A673 (cell line): Measurements from ENCODE around the gene EZR. TPM values are rescaled to one million over a fixed set of nuclear protein-coding genes. Genes with fewer than 3 reads are reported as not detected.

Experiments
- BruUV-seq: library from RNA; stranded (reverse); fragments of 400-500 nt; replicated peaks from 2 replicates; lab custom pipeline; 2021; lab: Mats Ljungman, UMichigan
- CTCF ChIA-PET: fragments of 300-600 bp; sonication (Branson Sonifier 250); formaldehyde crosslinking; loops from one replicate; lab custom pipeline; 2022; ENCODE audit warnings: antibody characterized with exemption; lab: Charles Lee
- POLR2A ChIA-PET: fragments of 300-600 bp; sonication (Branson Sonifier 250); formaldehyde crosslinking; loops from one replicate; lab custom pipeline; 2022; ENCODE audit warnings: antibody characterized with exemption; ENCODE audit not compliant: low non-redundant PET; lab: Charles Lee
- DNase-seq: peaks from one replicate; pipeline ENCODE4 v3.0.0-alpha.2; 2015; ENCODE audit warnings: low spot score
- H3K27ac ChIP-seq: fragments of 200-600 bp; sonication (generic); 2 replicates; pipeline ENCODE4 v1.5.1; 2016; ENCODE audit warnings: mixed run types, low read depth, mild to moderate bottlenecking, mixed read lengths, antibody characterized with exemption, low read length; ENCODE audit not compliant: poor library complexity, severe bottlenecking
- H3K27me3 ChIP-seq: fragments of 200-600 bp; sonication (generic); replicated peaks from 2 replicates; pipeline ENCODE4 v1.6.1; 2017; ENCODE audit warnings: mixed run types, low read depth, mild to moderate bottlenecking, mixed read lengths, antibody characterized with exemption, low read length; ENCODE audit not compliant: insufficient read depth, poor library complexity
- H3K36me3 ChIP-seq: fragments of 200-600 bp; sonication (generic); 2 replicates; pipeline ENCODE4 v1.6.1; 2016; ENCODE audit warnings: mixed run types, mild to moderate bottlenecking, mixed read lengths, antibody characterized with exemption, low read length; ENCODE audit not compliant: insufficient read depth, poor library complexity, severe bottlenecking
- H3K4me1 ChIP-seq: fragments of 200-600 bp; sonication (generic); 2 replicates; pipeline ENCODE4 v1.6.1; 2017; ENCODE audit warnings: mixed run types, mild to moderate bottlenecking, mixed read lengths, antibody characterized with exemption, low read length; ENCODE audit not compliant: insufficient read depth, poor library complexity, severe bottlenecking
- H3K4me3 ChIP-seq: fragments of 200-600 bp; sonication (generic); 2 replicates; pipeline ENCODE4 v1.5.1; 2016; ENCODE audit warnings: low read depth, mixed run types, mild to moderate bottlenecking, mixed read lengths, low read length; ENCODE audit not compliant: poor library complexity, severe bottlenecking
- H3K9me3 ChIP-seq: fragments of 200-600 bp; sonication (generic); 2 replicates; pipeline ENCODE4 v1.6.1; 2016; ENCODE audit warnings: mixed run types, low read depth, mild to moderate bottlenecking, mixed read lengths, antibody characterized with exemption, low read length; ENCODE audit not compliant: poor library complexity, severe bottlenecking
- CTCF ChIP-seq: fragments of 300-800, 200-600 bp; sonication (generic); conservative IDR thresholded peaks from 2 replicates; pipeline ENCODE4 v1.5.1; 2017; ENCODE audit warnings: low read depth, mild to moderate bottlenecking, antibody characterized with exemption, low read length, moderate library complexity, mixed read lengths
- EZH2 ChIP-seq: fragments of 200-600 bp; sonication (generic); IDR thresholded peaks from 2 replicates; pipeline ENCODE4 v1.6.1; 2017; ENCODE audit warnings: borderline replicate concordance, low read depth, mild to moderate bottlenecking, mixed read lengths, antibody characterized with exemption, low read length; ENCODE audit not compliant: poor library complexity, severe bottlenecking
- intact Hi-C: fragments of 100-400 bp; cut with micrococcal nuclease; formaldehyde crosslinking; loops from one replicate; pipeline ENCODE4 v1.10.0; 2022; ENCODE audit not compliant: unreplicated experiment
- total RNA-seq: library from RNA; stranded (reverse); gene quantifications from 2 replicates; pipeline ENCODE4 v1.2.3, GENCODE V29; 2021

EZR gene
- total RNA-seq, 1 experiment from 2014 or later, result 144 TPM

- no peaks in the 10 kb centered on the region for H3K9me3 ChIP-seq
- CTCF ChIA-PET, result no interaction called here
- no peaks in the 10 kb centered on the region for H3K36me3 ChIP-seq
- no TSS peak for BruUV-seq
- no peak for DNase-seq
- POLR2A ChIA-PET, result no interaction called here
- no peak overlapping the region for H3K4me3 ChIP-seq
- no peaks in the 10 kb centered on the region for H3K4me1 ChIP-seq
- H3K27me3 ChIP-seq, result no peaks in the 10 kb centered on the region
- intact Hi-C loops, result no loop called here
- H3K27ac ChIP-seq, result no peak overlapping the region
- TF ChIP-seq CTCF (no peak), EZH2 (no peak)
Measured at GRCh38 chr6:158729906-158730540, 89.1 kb downstream of the EZR start.

GRCh38 chr6:158725704-158726103, 93.5 kb downstream of the EZR start:
- Histone ChIP-seq H3K4me3 (no peak overlapping the region), H3K36me3 (no peaks in the 10 kb centered on the region), H3K9me3 (no peaks in the 10 kb centered on the region), H3K27ac (no peak overlapping the region), H3K4me1 (no peaks in the 10 kb centered on the region), H3K27me3 (no peaks in the 10 kb centered on the region)
- ChIA-PET POLR2A (no interaction called here), CTCF (no interaction called here)
- intact Hi-C loops, result no loop called here
- TF ChIP-seq EZH2 (no peak), CTCF (no peak)
- DNase-seq, result no peak
- BruUV-seq, result no TSS peak

GRCh38 chr6:158722176-158722729, 96.9 kb downstream of the EZR start:
- intact Hi-C loops, result no loop called here
- Histone ChIP-seq H3K36me3 (no peaks in the 10 kb centered on the region), H3K4me3 (no peak overlapping the region), H3K9me3 (no peaks in the 10 kb centered on the region), H3K27ac (no peak overlapping the region), H3K4me1 (no peaks in the 10 kb centered on the region), H3K27me3 (no peaks in the 10 kb centered on the region)
- CTCF ChIA-PET, result interaction anchor here (0.6 kb wide), 1 partner anchor 11 kb away, joined by 4 read pairs; no protein-coding TSS in a partner anchor
- no peak for DNase-seq
- no TSS peak for BruUV-seq
- TF ChIP-seq EZH2 (no peak), CTCF (no peak)
- POLR2A ChIA-PET, result no interaction called here
